Measurements from ENCODE around the gene MACROD1.

The MACROD1 gene, protein sequence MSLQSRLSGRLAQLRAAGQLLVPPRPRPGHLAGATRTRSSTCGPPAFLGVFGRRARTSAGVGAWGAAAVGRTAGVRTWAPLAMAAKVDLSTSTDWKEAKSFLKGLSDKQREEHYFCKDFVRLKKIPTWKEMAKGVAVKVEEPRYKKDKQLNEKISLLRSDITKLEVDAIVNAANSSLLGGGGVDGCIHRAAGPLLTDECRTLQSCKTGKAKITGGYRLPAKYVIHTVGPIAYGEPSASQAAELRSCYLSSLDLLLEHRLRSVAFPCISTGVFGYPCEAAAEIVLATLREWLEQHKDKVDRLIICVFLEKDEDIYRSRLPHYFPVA

DNA sequence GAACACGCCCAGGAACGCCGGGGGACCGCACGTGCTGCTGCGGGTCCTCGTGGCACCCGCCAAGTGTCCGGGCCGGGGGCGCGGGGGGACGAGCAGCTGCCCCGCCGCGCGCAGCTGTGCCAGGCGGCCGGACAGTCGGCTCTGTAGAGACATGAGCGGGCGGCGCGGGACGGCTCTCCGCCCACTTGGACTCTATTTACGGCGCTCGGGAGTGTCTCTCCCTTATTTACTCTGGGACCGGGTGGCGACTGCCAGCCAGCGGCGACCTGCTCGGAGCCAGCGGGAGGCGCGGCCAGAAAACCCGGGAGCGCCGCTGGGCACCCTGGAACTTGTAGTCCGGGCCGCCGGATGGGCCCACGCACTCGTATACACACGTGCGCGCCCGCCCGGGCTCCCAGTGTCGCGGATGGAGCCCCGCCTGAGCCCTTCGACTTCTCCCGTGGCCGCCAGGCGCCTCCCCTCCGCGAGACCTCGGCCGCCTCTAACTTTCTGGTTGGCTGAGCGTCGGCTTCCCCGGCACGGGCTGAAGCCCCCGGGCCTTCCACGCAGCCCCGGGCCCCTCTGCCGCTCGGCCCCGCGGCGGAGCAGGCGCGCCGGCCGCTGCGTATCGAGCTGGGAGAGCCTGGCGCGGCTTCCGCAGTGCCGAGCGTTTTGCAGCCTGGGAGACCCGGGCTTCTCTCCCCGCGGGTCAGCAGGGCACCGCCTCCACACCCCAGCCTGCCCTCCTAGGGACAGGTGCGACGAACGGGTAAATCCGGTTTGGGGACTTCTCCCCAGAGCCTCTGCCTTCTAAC, at the start of gene MACROD1:
TSS of gene MACROD1 (minus strand) at position 272 of the 794 bp plus-strand sequence. CDS start at position 153, 119 bp downstream.
- peak; percentile 75 for DNase-seq

DNA sequence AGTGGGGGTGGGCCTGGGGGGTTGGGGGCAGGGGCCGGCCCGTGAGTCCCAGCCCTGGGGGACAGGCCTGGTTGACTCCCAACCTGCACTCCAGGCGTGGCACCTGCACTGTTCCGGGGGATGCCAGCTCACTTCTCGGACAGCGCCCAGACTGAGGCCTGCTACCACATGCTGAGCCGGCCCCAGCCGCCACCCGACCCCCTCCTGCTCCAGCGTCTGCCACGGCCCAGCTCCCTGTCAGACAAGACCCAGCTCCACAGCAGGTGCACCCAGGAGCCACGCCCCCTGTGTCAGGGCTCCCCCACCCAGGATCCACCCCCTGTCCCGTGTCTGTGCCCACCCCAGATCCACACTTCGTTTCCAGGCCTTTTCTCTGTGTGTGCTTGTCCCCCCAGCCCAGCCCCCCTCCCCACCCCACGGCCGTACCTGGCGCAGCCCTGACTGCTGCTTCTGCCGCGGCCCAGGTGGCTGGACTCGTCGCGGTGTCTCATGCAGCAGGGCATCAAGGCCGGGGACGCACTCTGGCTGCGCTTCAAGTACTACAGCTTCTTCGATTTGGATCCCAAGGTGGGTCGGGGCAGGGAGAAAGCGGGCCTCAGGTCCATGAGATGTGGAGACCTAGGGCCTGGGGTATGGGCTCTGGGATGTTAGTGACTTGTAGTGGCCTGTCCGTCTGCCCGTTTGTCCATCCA, 45.4 kb upstream of the MACROD1 start:
- no peak for DNase-seq

DNA sequence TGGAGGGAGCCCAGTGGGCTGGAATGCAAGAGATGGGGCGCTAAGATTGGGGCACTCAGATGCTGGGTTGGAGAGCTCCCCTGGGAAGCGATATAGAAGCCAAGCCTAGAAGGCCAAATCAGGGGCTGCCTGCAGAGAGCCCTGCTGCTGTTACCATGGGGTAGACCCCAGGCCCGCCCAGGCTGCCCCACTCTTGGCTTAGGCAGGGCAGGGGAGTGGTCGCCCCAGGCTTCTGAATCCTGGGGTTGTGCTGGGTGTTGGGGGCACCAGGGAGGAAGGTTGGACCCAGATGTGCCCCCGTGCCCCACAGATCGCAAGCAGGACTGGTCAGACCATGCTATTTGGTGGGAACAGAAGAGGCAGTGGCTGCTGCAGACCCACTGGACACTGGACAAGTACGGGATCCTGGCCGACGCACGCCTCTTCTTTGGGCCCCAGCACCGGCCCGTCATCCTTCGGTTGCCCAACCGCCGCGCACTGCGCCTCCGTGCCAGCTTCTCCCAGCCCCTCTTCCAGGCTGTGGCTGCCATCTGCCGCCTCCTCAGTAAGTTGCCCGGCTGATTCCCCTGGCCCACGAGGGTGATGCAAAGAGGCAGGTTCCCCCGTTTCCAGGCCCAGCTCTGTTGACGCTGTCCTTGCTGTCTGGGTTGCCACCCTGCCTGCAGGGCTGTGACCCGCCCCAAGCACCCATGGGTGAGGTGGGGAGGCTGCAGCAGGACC, 44.5 kb upstream of the MACROD1 start:
- DNase-seq, result no peak

DNA sequence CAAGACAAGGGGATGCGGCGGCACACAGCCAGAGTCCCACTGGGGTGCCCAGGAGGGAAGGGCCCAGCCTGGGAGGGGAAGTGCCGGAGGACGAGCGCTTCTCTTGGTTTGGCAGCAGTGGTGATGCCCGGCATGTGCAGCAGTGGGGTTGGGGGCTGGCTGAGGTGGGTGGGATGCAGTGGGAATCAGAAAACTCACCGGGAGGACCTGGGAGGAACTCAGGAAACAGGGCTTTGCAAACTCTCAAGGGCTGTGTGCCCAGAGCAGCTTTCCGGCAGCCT, 43.6 kb upstream of the MACROD1 start:
- no peak for DNase-seq

DNA sequence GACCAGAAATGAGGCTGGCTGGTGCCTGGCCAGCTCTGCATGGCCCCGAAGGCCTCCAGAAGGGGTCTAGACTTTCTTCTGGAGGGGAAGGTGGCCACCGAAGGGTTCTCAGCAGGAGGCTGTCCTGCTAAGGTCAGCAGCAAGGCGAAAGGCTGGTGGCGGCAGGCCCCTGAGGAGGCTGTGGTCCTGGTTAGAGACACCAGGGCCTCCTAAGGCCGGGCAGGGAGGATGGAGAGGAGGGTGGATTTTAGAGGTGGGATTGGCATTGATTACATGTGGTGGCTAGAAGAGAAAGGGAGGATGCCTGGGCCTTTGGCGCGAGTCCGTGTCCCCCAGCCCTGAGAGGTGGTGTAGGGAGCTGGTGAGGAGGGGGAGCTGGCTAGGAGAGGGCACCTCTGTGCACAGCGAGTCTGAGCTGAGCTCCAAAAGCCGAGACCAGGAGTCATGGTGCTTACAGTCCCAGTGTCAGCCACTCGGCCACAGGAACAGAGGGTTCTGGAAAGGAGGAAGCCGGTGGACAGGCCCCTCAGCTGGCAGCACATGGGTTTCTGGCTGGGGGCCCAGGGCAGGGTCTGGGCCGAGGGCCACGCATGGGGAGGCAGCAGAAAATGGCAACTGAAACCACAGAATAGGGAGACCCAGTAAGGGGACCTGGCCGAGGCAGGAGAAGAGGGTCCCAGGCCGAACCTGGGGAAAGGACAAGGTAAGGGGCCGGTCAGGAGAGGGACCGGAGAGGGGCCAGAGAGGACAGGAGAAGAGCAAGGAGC, 43.1 kb upstream of the MACROD1 start:
- DNase-seq, result no peak

DNA sequence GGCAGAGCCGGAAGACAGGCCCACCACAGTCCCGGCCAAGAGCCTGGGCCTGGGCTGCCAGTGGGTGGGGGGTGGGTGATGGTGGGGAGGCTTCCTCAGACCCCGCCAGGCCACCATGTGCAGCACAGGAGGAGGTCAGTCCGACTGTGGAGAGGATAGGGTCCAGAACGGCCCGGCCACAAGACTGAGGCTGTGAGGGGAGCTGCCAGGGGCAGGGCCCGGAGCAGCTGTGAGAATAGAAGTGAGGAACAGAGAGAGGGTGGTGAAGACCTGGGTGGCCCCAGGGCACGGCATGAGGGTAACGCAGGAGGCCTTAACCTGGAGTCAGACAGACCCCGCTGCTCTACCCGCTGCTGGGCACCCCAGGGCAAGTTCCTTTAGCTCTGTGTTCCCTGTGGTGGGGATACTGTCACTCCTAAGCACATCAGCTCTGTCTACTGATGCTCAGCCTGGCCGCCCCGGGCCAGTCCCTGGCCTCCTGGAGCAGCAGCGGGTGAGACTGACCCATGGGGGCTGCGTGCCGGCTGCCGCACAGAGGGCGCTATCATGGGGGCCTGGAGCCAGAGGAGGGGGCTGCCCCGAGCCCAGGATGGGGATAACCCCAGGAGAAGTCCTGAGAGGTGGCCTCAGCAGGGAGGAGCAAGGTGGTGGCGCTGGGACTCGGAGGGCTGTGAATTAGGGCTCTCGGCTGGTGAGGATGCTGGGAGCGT, 42.3 kb upstream of the MACROD1 start:
- no peak for DNase-seq

DNA sequence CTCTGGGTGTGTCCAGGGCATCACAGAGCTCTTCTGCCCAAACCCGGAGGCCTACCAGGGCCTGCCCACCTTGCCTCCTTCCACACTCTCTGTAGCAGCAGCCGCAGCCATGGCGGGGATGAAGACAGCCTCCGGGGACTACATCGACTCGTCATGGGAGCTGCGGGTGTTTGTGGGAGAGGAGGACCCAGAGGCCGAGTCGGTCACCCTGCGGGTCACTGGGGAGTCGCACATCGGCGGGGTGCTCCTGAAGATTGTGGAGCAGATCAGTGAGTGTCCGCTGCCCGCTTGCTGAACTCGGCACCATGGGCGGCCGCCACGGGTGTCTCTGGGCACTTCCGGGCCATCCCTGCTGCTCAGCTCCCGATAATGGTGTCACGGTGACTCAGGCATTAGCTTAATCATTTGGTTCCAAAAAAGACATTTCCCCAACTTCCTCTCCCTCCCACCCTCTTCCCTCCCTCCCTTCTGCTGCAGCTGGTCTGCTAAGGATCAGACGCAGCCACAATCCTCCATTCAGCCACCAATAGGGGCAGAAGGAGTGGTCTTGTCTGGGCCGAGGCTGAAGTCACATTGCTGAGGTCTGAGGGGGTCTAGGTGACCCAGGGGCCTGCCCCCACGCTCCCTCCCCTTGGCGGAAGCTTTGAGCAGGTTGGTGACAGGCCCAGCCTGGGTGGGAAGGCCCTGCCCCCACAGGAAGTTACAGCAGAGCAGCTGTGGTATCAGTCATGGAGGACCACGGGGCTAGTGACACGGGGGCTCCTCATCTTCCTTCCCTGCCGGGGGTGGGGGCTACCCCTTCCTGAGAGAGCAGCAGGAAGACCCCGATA, 41.6 kb upstream of the MACROD1 start:
- DNase-seq, result peak; percentile 65

DNA sequence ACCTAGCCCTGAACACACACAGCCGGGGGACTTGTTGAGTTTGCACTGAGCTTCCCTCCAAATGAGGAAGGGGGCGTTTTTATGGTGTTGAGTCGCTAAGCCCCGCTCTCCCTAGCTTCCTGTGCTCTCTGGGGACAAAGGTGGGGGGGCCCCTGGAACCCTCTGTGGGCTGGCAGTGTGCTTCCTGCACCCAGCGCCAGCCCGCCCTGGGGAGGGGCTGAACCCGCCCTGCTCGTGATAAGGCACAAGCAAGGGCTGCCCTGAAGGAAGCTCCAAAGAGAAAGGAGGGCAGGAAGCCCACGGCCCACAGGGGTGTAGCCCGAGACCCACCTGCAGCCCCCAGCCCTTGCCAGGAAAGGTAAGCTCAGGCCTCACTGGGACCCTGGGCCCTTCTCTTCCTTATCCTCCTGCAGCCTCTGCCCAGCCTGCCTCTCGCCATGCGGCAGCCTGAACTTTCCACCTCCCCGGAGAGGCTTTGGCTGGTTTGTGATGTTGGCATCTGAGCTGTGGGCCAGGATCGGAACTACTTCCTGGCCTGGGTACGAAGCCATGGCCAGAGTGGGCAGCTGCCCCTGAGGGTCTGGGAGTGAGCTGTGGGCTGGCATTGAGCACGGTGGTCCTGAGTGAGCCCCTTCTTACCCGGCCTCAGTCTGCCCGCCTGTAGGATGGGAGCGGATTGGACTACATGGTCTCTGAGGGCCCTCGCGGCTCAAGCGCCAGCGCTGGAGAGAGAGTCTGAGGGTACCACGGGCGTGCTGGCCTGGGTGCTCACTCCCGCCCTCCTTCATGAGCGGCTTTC, 40.7 kb upstream of the MACROD1 start, which contains the start of gene FERMT3:
TSS of gene FERMT3 (plus strand) at position 265 of the 799 bp plus-strand sequence. CDS start 644 bp downstream, outside the sequence.
- DNase-seq, result no peak

DNA sequence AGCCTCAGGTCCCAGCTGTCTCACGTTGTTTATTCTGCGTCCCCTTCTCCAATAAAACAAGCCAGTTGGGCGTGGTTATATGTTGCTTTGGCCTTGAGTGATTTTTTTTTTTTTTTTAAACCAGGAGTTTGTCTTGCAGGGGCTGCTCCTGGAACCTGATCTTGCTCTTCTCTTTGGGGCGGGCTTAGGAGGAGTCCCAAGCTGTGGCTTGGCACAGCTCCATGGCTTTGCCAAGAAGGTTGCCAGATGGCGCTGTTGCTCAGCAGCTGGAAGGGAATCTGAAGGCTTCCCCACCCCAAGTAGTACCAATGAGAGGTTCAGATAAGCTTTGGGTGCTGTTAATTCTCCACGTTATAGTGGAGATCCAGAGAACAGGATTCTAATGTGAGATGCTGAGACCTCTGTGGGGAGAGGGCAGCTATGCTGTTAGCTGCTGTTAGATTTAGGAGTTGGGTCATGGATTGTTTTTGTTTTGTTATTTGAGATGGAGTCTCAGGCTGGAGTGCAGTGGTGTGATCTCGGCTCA, 38.6 kb upstream of the MACROD1 start:
- DNase-seq, result peak; percentile 82

DNA sequence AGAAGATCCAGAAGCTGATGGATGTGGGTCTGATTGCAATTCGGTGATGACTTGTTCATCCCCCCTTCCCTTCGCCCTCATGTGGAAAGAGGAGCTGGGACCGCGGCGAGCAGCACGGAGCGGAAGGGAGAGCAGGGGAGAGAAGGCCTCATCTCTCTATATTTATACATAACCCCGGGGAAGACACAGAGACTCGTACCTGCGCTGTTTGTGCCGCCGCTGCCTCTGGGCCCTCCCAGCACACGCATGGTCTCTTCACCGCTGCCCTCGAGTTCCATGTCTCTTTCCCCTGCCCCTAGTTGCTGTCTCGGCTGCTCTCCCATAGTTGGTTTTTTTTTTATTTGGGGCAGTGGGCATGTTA, 38.1 kb upstream of the MACROD1 start:
- DNase-seq, result no peak

DNA sequence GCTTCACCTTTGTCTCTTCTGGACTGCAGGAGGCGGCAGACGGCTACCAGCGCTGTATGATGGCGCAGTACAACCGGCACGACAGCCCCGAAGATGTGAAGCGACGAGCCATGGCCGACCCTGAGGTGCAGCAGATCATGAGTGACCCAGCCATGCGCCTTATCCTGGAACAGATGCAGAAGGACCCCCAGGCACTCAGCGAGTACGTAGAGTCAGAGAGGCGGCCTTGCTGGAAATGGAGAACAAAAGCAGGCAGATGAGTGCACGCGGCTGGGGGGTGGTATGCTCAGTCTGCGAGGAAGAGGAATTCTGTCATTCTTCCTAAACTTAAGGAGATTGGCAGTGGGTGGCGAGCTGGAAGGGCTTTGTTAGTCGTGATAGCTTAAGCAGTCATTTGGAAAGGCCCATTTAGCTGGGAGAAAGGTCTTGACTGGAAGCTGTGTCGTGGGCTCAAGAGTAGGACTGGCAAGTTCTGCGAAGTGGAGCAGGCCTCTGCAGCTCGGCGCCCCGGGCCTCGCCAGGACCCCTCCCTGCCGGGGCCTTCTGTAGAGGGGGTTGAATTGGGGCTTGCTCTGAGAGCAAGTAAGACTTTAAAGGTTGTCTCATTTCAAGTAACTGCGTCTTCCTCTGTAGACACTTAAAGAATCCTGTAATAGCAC, 37.6 kb upstream of the MACROD1 start:
- DNase-seq, result no peak

DNA sequence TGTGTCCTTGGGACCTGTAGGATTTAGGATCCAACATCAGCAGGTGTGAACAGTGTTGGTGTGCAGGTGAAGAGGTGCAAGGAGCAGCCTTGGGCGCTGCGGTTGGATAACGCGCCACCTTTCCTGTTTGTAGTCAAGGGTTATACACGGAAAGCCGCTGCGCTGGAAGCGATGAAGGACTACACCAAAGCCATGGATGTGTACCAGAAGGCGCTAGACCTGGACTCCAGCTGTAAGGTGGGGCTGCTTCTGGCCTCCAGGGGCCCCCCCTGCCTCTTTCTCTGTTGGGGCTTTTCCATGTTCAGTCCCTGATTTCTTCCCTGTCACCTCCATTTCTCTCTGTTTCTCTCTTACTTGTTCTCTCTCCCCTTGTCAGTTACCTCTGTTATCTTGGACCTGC, 37.1 kb upstream of the MACROD1 start:
- no peak for DNase-seq

DNA sequence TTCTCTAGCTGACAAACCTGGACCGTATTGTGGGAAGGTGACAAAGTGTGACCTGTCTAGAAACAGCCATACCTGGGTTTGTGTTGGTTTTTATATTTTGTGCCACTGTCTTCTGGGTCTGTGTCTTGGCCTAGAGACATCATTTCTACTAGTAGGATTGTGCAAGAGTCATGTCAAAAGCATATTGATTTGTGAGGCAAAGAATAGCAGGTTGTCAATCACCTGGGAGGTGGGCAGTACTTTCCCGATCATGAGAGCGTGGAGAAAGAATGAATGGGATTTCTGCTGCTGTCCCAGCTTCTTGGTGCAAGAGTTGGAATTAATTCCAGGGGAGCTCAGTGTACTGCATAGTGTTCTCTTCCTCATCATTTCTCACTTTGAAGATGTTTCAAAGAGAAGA, 35.6 kb upstream of the MACROD1 start:
- DNase-seq, result no peak

DNA sequence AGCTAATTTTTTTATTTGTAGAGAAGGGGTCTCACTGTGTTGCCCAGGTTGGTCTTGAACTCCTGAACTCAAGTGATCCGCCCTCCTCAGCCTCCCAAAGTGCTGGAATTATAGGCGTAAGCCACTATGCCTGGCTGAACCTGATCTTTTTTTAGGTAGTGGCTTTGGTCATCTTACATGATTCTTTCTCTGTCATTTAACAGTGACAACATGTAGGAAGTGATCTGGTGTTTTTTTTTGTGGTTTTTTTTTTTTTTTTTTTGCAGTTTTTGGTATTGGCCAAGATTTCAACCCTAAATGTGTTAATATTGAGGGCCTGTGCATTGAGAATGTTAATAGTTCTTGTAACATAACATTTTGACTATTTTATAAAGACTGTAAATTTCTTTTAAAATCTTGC, 32.6 kb upstream of the MACROD1 start:
- no peak for DNase-seq

DNA sequence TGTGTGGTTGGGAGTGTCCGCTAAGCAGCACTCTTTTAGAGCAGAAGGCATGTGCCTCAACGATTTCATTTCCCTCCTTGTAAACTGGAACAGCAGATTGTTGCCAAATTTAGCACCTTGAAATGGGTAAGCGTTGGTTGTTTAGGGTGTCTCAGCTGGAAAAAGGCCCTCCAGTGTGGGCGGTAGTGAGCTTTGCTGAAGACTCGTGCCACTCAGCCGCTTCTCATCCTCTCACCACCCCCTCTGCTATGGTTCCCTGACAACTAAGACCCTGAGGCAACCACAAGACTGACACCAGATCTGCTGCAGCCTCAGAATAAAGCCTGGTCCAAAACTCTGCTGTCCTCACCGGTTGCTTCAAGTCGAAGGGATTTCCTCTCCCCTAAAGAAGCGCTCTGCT, 30.7 kb upstream of the MACROD1 start:
- no peak for DNase-seq

DNA sequence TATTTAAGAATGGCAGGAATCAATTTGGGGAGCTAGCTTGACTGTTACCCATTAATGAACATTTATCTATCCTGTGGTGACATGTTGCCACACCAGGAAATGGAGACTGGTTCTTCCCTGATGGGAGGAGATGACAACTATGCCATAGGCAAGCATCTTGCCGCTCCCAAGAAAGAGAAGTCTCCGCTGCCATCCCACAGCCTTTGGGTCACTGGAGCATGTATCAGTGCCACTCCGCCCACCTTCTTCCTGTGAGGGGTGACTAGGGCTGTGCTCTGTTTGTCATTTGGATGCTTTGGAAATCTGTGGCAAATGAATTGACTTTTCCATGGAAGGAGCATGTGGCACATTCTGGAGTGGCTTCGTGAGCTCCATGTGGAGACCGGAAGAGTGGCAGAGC, 26.5 kb upstream of the MACROD1 start:
- no peak for DNase-seq

DNA sequence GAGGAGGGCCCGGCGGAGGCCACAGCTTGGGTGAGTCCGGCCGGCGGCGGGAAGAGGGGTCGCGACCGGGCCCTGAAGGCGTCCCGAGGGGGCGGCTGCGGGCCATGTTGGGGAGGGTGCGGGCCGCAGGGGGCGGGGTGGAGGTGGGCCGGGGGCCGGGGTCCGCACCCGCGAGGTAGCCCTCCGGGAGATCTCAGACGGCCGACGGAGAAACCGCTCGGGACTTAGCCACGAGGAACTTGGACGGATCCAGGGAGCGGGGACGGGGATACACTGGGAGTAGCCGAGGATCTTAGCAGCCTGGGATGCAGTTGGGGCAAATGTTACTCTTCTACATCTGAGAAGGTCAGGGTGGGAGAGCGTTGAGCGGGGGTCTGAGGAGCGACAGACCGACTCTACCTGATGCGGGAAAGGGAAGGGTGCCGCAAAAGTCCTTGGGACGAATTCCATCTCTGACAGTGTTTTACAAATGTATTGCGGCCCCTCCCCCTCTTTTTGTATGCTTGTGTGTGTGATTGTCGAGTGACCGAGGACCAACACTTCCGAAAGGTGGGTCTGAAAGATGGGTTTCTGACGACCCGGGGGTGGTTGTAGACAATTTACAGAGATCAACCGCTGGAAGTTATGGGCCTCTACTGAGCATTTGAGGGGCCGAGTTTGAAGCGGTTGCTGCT, 20.7 kb upstream of the MACROD1 start:
- DNase-seq, result no peak

DNA sequence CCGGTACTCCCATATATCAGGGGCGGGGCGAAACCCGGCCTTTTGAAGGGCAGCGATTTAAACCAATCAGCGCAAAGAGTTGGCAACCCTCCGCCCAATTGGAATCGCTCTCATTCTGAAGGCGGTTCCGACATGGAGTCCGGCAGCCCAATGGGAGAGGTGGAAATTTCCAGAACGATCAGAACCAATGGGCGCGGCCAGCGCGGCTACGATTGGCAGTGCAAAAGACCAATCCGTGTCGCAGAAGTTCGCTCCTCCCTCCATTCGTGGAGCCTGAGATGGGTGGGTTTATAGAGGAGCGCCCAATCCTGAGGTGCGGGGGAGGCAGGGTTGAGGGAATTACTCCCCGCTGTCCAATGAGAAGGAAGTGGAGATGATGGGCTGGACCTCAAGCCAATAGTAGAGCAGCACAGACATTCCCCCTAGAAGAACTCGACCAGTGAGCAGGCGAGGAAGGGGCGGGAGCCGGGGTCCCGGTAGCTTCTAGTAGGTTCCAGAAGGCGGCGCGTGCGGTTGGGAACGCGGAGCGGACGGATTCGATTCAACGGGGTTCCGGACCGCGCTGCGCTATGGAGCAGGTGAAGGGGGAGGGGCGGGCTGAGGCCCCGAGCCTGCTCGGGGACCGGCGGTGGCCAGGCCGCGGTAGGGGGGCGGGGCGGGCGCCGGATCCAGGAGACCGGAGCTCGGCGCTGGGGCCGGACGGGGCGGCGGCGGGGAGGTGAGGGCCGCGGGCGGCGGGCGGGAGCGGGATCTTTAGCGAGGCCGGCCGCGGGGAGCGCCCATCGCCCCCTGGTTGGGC, 20.0 kb upstream of the MACROD1 start, which contains the start of gene STIP1:
TSS of gene STIP1 (plus strand) at position 479 of the 799 bp plus-strand sequence. CDS start at position 570, 91 bp downstream.
- peak; percentile 99 for DNase-seq
